Measurements from ENCODE around the gene LRMDA.

DNA sequence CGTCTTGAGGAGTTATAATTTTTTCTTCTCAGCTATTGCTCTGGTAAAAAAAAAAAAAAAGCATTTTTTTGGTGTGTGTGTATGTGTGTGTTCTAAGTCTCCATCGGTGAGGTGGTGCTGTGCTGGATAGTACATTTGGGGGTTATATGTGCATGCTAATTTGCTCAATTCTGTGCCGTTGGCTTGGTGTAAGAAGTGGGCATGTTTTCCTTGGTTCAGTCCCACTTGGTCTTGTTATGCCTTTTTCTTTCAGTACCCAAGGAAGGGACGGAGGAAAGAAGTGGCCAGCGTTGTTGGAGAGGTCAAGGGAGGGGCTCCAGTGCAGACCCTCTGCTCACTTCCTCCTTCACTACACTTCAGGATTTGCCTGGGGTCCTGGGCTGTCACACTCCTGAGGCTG lies 20.4 kb downstream of the LRMDA start:
- TF ChIP-seq, protein P1, sequence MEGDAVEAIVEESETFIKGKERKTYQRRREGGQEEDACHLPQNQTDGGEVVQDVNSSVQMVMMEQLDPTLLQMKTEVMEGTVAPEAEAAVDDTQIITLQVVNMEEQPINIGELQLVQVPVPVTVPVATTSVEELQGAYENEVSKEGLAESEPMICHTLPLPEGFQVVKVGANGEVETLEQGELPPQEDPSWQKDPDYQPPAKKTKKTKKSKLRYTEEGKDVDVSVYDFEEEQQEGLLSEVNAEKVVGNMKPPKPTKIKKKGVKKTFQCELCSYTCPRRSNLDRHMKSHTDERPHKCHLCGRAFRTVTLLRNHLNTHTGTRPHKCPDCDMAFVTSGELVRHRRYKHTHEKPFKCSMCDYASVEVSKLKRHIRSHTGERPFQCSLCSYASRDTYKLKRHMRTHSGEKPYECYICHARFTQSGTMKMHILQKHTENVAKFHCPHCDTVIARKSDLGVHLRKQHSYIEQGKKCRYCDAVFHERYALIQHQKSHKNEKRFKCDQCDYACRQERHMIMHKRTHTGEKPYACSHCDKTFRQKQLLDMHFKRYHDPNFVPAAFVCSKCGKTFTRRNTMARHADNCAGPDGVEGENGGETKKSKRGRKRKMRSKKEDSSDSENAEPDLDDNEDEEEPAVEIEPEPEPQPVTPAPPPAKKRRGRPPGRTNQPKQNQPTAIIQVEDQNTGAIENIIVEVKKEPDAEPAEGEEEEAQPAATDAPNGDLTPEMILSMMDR (IDR thresholded peaks at IDR 0.05) = no peak
- TF ChIP-seq POLR2A (IDR thresholded peaks at IDR 0.05) (no peak), EP300 (IDR thresholded peaks at IDR 0.05) (no peak), POLR2AphosphoS5 (IDR thresholded peaks at IDR 0.05) (no peak)

All from sigmoid colon (tissue), 4 donors.